HG02938 (cell line): ENCODE results near the gene HOXB6.

ENCODE experiments used
- ATAC-seq: cut with Tn5 transposase; IDR thresholded peaks from one replicate; pipeline ENCODE4 v1.9.1; 2021; ENCODE audit warnings: mild to moderate bottlenecking, moderate library complexity; ENCODE audit not compliant: unreplicated experiment

The HOXB6 gene

DNA sequence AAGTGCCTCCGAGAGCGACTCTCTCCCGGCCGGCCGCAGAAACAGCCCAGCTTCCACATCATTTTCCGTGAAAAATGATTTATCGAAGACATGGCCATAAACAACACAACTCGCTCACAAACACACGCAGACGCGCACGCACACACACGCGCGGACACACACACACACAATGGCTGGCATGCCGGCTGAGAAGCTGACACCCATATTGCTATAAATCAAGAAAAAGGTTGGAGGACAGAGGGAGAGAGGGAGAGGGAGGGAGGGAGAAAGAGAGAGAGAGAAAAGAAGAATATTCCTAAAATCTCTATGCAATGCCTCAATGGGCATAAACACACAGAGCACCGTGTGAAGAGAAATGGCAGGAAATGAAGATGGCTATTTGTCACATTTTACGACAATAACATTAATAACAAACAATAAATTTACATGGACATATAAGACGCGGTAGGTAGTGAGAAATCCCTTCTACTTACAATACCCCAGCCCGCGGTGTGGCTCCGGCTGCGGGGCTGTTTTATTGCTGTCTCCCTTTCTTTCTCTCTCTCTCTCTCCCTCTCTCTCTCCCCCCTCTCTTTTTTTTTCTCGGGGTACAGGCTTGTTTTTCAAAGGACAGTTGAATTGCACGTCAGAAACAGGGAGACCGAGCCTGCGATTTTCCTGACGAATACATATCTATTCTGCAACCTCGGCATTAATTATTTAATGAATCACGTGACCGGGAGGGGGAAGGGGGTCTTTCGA is 36.1 kb downstream of the HOXB6 start:
- no peak for ATAC-seq

DNA sequence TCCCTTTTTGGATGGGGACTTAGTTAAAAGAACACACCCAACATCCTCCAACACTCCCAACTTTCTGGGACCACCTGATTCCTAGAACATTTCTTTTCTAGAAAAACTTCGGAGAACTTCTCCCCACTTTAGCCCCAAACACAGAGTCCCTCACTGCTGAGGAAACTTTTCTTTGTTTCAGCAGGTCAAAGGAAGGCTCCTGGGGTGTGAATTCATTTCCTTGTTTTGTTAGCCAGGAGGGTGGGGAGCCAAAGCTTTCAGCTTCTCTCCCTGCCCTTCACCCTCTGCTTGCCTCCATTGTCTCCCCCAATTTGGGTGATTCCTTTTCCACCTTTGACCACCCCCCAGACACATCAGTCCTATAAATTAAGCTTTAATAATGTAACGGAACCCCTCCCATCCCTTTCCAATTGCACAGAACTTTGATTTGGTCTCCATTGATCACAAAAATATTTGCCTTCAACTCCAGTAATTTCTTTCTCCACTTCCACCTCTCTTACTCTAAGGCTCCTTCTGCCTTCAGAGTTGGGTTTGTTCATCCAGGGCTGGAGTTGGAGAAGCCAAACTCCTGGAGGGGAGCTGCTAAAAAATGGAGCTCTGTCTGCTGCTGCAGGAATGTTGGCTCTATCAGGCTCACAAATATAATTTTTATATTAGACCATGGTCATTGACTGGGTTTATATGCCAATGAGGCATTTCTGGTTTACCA is 37.0 kb downstream of the HOXB6 start:
- ATAC-seq: no peak

DNA sequence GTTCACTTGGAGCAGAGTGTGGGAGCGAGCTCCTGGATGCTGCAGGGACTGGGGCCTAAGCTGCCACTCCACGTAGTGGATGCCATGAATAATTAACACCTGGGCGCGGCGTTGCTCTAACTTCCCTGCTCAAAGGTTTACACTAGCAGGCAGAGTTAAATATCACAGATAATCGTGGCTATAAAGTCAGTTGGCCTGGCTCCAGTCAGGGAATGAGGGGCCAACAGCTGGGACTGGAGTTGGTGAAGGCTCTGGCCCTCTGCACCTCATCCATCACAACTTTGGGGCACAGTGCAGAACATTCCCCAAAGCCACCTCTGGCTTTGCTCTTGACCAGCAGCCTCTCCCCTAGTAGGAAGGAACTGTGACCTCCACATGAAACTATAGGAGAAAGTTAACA is 37.6 kb downstream of the HOXB6 start:
- ATAC-seq: no peak

DNA sequence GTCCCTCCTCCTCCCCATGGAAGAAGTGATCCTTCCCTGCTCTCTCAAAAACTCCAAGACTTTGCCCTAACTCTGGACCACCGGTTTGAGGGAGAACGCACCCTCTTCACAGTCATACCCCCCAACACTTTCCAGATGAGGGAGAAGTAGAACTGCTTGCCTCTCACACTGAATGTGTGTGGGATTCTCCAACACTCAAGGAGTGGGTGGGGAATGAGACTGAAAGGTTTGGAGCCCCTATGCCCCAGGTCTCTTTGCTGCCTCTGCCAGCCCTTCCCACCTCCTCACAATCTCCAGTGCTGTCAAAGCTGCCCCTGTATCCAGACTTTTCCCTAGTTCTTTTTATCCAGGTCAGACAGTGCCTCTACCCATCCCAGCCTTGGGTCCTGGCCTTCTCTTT is 38.1 kb downstream of the HOXB6 start:
- ATAC-seq: no peak

DNA sequence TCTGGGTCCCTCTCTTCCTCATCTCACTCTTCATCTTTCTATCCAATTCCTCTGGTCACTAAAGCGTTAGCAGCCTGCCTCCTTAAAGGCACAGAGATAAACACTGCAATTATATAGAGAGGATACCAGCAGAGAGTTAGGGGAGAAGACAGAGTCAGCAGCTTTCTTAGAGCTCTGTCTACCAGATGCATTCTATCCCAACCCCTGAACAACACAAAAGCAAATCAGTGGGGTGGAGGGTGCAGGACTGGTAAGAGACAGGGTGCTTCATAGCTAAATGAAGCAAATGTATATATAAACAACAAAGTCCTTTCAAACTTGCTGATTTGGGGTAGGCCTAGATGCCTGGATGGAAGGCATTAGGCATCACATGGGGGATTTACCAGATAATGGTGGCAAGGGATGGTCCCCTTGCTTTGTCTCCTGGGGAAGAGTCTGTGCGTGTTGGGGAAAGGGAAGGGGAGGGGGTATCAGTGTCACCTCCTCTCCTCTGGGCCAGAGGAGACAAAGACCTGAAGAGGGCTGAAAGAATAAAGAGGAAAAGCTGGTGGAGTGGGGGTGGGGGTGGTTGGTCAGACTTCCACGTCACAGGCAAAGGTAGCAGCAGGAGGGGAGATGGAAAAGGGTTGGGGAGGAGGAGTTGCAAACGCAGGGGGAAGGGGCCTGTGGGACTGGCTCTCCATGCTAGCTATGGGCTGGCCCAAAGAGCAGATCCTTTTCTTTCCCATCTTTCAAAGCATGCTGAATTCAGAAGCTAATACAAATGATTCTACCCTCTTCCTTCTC is 38.7 kb downstream of the HOXB6 start:
- no peak for ATAC-seq

DNA sequence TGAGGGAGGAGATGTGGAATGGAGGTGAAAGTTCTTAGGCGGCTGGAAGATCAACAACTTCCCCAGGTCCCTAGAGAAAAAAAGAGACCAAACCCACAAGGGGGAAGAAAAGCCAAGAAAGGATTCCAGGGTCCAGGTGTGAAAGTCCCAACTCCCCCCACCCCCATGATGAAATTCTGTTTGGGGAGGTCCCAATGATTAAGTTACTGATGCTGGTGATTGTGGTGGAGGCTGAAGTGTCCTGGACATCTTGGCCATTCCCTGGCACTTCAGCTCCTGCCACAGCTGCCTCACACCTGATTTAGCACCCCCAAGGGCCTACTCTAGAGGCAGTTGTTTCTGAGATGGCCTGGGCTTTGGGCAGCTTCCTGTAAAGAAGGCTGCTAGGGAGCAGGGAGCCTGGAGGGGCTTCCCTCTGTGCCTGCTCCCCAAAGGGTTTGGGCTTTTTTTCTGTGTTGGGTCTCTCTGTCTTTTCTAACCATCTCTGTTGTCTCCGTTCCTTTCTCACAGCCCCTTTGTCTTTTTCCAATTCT is 39.7 kb downstream of the HOXB6 start:
- ATAC-seq: no peak

DNA sequence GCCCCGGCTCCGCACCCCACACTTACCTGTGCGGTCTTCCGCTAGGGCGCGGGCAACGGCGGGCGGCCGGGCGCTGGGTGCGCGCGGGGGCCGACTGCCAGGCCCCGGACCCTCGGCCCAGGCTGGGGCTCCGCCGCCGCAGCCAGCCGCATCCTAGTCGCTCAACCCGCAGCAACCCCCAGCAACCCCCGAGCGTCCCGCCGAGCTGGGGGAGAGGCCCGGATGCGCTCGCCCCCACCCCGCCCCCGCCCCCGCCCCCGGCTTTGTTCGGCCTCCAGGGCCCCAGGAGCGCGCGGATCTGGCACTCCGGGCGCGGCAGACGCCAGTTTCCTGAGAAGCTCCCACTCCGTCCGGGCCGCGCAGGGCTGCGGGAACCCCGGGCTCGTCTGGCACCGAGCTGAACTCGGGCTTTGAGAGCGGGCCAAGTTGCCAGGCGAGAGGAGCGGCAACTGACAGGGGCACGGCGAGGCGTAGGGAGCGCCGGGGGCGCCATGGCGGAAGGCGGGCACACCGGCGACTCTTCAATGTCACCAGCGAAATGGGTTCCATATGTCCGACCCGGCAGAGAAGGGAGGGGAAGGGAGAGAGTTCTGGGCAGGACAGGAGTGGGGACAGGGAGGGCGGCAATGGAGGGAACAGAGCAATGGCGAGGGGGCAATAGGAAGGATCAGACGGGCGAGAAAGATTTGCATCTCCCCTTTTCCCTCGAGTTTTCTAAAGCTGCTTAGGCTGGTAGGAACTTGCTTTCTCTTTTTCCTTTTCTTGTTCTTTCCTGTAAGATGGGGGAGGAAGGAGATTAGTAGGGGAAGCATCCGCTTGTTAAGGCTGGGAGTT is 40.4 kb downstream of the HOXB6 start:
- no peak for ATAC-seq

DNA sequence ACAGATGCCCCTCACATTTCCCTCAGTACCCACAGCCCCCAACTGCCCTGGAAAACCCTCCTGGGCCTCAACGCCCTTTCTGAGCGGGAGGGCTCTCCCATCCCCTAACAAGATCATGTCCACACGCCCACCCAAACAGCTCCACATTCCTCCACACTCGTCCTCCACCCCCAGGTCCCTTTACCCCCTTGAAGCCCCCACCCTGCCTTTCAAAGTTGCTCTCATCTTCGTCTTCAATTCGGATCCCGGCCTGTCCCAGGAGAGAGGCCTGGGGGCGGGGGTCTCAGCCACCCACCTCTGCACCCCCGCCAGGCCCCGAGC is 41.0 kb downstream of the HOXB6 start:
- no peak for ATAC-seq

DNA sequence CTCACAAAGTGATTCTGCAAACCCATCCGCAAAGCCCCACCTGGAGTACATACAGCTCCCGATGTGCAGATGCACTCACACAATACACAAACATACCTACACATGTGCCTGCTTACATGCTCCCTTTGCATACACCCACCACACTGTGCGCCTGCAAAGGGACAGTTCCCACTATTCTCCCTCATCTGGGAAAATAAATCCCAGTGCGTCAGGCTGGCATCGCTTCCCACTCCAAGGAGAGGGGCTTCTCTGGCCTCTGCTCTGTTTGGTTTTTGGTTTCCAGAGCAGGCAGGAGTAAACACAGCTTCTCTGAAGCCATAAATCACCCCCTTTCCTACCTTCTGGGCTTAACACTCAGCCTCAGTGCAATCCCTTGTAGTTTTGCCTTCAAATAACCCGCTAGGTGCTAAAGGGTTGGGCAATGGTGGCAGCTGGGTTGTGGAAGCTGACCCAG is 41.4 kb downstream of the HOXB6 start:
- no peak for ATAC-seq

DNA sequence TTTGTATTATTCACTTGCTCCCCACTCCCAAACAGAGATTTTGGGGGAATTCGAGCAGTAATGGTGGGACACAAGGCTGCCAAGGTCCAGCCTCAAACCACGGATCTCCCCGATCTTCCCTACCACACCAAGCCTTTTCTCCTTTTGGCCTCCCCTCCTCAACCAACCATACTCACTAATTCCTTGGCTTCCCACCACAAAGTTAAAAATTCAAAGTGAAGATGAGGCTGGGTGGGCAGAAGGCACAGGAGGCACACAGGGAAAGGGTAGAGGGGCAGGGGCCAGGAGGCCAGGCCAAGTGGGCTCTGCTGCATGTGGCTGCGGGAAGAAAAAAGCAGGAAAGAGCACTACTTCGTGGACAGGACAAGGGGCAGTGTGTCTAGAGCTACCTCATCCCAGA is 41.9 kb downstream of the HOXB6 start:
- no peak for ATAC-seq

DNA sequence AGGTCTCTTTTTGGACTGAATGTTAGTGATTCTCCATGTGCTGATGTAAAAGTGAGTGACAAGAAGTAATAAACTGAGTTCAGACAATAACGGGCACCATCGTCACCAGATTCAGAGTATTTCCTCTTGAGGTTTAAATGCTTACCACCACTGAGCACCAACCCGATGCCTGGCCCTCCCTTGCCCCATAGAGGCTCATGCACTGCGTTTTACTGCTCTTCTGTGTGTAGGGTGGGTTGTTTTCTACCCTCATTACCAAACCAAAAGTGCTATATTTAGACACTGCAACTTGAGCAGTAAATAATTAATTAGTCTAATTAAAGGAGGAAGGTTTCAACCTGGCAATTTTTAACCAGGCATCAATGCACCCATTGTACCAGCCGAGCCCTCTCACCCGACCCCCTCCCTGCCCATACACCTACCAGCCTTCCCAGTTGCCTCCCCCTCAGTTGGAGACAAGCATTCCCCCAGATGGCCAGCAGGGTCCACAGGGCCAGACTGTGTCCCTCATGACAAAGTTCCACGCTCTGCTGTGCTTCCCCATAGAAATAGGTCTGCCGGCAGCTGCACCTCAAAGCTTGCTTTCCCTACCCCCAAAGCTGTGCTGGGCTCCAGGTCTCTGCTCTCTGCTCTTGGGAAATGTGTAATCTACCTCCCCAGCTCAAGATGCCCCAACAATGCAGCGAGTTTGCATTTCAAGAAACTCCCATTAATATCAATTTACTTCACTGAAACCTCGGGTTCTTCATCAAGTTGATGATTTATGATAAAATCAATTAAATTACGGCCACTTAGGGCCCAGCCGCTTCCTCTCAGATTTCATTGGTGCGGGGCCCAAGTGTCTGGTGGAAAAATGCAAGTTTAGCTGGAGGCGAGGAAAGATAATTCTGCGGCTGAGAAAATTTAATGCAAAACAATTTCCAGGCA is 42.6 kb downstream of the HOXB6 start:
- ATAC-seq: no peak

DNA sequence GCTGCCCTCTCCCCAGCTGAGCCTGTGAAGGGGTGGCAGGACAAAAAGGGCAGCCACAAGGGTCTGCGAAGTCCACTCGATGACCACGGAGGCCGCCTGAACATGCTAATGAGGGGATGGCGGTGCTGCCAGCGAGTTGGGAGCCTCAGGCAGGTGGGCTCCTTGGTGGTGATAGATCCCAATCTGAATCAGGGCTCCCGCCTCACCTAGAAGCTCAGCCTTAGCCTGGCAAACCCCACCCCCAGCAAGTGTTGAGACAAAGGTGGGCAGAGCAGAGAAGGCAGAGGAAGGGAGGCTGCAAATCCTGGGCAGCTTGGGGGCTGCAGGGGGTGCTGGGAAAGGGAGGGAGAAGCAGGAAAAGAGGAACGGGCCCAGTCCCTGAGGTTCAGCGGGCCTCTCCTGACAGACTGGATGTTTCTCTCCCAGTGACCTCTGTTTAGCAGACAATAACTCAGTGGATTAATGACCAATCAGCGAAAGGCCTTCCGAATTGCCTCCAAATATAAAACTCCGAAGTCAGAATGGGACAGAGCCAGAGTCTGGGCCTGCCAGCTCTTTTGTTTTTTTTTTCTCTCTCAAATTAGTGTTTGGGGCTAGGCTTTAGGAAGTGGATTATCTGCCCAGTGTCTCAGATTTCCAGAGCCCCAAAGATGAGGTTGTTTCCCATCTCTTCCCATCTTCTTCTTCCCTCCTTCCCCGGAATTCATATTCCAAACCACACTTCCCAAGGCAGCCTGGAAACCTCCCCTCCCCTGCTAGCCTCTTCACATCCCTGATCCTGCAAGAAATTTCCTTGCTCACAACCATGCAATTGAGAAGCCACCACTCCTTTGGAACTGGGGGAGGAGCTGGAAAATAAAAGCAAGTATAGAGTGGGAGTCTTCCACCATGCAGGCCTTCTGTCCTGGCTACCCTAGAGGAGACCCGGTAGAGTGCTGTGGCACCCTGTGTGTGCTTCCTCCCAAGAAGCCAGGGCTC is 44.7 kb downstream of the HOXB6 start:
- ATAC-seq: no peak

DNA sequence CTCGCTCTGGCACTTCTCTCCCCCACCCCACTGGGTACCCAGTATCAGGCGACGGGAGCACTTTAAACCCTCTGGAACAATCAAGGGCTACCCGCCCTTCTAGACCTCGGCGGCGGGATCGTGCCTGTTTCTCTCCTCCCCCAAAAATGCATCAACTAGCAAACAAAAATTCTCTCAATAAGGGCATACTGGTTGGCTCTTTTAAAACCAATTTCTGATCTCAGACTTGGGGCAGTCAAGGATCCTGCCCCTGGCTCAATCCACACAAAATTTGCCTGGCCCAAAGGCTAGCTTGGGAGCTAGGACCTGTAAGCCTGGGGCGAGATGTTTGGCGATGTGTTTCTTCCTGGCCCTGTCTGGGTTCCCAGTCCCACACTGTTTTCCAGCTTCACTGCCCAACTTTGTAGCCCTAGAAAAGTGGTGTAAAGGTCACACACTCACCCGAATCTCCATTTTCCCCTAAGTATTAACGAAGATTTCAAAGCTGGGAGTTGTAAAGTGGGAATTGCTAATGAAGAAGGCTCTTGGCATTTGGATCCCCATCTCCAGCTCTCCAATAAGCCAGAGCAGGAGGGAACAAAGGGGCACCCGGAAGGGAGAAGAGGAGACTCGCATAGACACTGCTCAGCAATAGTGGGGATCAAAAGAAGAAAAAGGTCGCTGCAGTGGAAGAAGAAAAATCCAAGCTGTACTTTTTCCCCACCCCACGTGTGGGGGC is 45.5 kb downstream of the HOXB6 start:
- no peak for ATAC-seq

DNA sequence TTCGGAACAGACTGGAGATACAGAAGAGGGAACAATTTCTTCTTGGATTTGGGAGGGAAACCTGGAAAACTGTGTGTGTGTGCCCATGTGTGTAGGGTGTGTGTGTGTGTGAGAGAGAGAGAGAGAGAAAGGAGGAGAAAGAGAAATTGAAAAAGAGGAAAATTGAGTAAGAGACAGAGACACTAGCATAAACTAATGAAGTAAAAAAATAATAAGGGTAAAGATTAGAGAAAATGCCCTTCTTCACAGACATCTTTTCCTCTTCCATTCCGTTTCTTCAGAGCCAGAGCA is 46.0 kb downstream of the HOXB6 start:
- no peak for ATAC-seq

DNA sequence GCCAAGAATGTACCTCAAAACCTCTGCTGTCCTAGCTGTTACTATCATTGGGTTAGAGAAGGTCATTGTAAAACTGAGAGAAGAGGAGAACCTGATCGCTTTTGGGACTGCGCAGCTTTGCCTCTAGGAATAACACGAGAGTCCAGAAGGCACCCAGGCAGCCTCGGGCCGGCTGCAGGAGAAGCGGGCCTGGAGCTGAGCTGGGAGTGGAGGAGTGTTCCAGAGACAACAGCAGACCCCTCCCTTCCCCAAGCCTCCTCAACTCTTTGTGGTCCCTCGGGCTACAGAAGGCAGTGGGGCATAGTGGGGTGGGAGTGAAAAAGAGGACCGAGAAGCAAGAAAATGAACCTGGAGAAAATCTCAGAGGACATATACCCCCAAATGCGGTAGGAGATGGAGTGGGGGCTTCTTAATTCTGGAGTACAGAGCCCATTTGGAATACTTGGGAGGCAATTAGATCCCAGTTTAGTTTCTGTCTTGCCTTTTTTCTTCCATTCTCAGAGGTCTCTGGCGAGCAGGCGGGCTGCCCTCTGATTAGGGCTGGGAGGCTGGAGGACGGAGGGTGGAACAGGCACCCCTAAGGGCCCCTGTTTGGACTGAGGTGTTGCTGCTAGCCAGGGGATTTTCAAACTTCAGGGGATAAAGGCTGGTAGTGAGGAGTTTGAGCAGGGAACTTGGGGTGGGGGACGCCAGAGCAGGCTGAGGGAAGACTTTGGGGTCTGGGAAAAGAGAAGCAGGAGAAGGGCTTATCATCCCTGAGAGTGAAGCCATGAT is 46.5 kb downstream of the HOXB6 start:
- ATAC-seq: no peak

DNA sequence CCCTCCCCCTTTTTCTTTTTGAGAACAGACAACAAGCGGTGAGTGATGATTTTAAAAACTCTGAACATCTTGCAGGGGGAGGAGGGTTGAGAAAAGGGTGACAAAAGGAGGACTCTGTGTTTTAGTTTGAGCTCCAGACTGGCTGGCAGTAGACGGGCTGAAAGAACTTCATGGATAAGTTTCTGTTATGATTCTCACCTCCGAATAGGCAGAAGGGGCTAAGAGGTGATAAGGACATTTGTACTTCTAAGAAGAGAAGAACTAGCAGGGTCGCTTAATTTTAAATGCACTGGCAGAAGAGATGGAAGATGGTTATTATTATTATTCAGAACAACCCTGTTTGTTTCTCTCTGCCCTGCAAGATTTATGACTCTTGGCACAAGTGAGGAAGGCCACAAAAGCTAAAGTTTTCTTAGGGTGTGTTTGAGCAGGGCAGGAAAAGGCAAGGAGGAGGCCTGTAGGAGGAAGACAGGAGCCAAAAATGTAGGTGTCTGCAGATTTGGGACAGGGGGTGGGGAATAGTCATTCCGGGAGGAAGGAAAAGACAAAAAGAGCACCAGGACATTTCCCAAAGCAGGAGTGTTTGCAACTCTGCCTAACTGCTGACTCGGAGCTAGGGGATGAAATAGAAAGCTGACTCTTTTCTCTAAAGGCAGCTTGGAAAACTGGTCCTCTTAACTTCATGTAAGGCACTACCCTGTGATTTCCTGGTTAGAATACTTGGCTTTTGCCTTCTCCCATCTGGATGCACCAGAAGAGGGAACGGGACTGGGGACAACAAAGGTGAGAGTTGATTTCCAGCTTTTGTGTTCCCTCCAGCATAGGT is 48.0 kb downstream of the HOXB6 start:
- ATAC-seq: no peak

DNA sequence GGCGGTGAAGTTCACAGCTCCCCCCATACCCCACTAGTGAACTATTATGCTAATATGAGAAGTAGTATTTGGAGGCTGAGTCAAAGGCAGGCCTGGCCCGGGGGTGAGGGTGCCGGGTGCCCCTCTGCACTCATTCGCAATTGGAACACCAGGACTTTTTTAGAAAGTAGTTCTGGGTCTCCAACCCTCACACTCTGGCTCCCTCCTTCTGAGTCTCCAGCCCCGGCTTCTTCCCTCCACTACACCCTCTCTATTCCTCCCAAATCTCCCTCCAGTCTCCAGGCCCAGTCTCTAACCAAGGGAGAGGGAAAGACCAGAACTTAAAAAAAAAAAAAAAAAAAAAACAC is 48.6 kb downstream of the HOXB6 start:
- ATAC-seq: no peak
